BLaER1 treated with 17β-estradiol and CSF1 and Interleukin-3, amounts not matched to agents 10 nM and 100 nM (cell line): ENCODE data around the gene WNK2.

Experiments
- H3K27ac ChIP-seq, 11 experiments: shearing (Covaris generic); formaldehyde crosslinking; 2 replicates each; pipeline ENCODE4 v1.8.1; 2022
- H3K27me3 ChIP-seq, 11 experiments: shearing (Covaris generic); formaldehyde crosslinking; 2 replicates each; pipeline ENCODE4 v1.8.1; 2022
- H3K36me3 ChIP-seq, 11 experiments: shearing (Covaris generic); formaldehyde crosslinking; 2 replicates each; pipeline ENCODE4 v1.8.1; 2022
- H3K4me1 ChIP-seq, 10 experiments: shearing (Covaris generic); formaldehyde crosslinking; 2 replicates each; pipeline ENCODE4 v1.8.1; 2022
- H3K4me2 ChIP-seq, 11 experiments: shearing (Covaris generic); formaldehyde crosslinking; 2 replicates each; pipeline ENCODE4 v1.8.1; 2022
- H3K4me3 ChIP-seq, 10 experiments: shearing (Covaris generic); formaldehyde crosslinking; 2 replicates each; pipeline ENCODE4 v1.8.1; 2022
- H3K9ac ChIP-seq, 11 experiments: shearing (Covaris generic); formaldehyde crosslinking; 2 replicates each; pipeline ENCODE4 v1.8.1; 2022
- H3K9me3 ChIP-seq, 11 experiments: shearing (Covaris generic); formaldehyde crosslinking; replicated peaks in 1 of 11; 2 replicates each; pipeline ENCODE4 v1.8.1; 2022
- H4K20me1 ChIP-seq, 11 experiments: shearing (Covaris generic); formaldehyde crosslinking; 2 replicates each; pipeline ENCODE4 v1.8.1; 2022
- Cebpa-rat ChIP-seq, 11 experiments: shearing (Covaris generic); IDR thresholded peaks; 2 replicates each; pipeline ENCODE4 v1.8.1; 2022

Gene WNK2

DNA sequence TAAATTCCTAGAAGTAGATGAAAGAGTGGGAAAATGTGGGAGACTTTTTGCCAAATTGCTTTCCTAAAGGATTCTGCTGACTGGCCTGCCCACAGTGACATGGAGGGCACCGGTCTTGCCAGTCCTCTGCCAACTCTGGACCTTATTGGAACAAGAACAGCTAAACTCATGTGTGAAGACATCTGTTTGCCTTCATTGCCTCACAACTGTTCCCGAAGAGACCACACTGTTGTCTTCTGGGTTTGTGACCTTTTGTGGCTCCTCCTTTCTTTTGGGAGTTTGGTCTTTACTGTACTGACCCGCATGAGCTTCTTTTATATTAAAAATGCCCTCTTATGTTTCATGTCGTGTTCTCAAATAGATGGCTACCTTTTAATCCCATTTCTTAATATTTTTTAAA lies 16.1 kb upstream of the WNK2 start:
- H3K27ac ChIP-seq: no peak overlapping the region
- H3K9ac ChIP-seq: no peak overlapping the region
- no peak overlapping the region for H3K4me3 ChIP-seq
- no peaks in the 10 kb centered on the region for H4K20me1 ChIP-seq
- H3K36me3 ChIP-seq: no peaks in the 10 kb centered on the region
- no peaks in the 10 kb centered on the region; a peak in 1 of 22 replicates for H3K9me3 ChIP-seq
- no peak for TF ChIP-seq Cebpa-rat (IDR thresholded peaks at IDR 0.05)
- H3K27me3 ChIP-seq: no peaks in the 10 kb centered on the region
- no peak overlapping the region for H3K4me2 ChIP-seq
- no peaks in the 10 kb centered on the region for H3K4me1 ChIP-seq

DNA sequence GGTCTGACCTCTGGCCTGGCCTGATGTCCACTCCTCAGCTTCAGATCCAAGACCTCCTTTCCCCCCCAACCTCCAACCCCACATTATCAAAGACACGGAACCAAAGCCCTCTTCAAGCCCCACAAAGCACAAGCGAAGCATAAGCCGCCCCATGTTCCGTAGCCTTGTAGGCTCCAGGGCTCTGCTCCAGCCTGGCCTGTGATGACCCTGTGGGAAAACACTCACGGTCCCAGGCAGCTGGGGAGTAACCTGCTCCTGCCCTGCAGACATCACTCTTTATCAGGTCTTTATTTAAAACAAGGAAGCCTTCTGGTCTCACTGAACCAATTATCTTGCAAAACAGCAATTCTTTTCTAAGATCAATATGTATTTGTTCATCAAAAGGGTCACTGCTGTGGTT lies 15.4 kb upstream of the WNK2 start:
- no peak for TF ChIP-seq Cebpa-rat (IDR thresholded peaks at IDR 0.05)
- Histone ChIP-seq H3K4me3 (no peak overlapping the region), H4K20me1 (no peaks in the 10 kb centered on the region), H3K9ac (no peak overlapping the region), H3K4me1 (no peaks in the 10 kb centered on the region), H3K4me2 (no peak overlapping the region), H3K27me3 (no peaks in the 10 kb centered on the region), H3K36me3 (no peaks in the 10 kb centered on the region), H3K27ac (no peak overlapping the region), H3K9me3 (no peaks in the 10 kb centered on the region; a peak in 1 of 22 replicates)

- H3K9me3 ChIP-seq: no peaks in the 10 kb centered on the region; a peak in 1 of 22 replicates
- H3K9ac ChIP-seq: no peak overlapping the region
- no peaks in the 10 kb centered on the region for H3K36me3 ChIP-seq
- H3K4me3 ChIP-seq: no peak overlapping the region
- peaks cover 0 to under 1% (median 0%) of the 10 kb centered on the region in 10 experiments; a peak in 1 of 20 replicates for H3K4me1 ChIP-seq
- H3K27me3 ChIP-seq: no peaks in the 10 kb centered on the region
- TF ChIP-seq Cebpa-rat (IDR thresholded peaks at IDR 0.05): no peak
- H3K4me2 ChIP-seq: no peak overlapping the region
- H3K27ac ChIP-seq: no peak overlapping the region
- H4K20me1 ChIP-seq: no peaks in the 10 kb centered on the region
Measured at GRCh38 chr9:93169444-93169843, 14.5 kb upstream of the WNK2 start.

- Histone ChIP-seq H3K4me3 (no peak overlapping the region), H3K4me1 (peaks cover 0 to 11% (median 9%) of the 10 kb centered on the region in 10 experiments; a peak in 14 of 20 replicates), H3K27ac (no peak overlapping the region), H3K27me3 (no peaks in the 10 kb centered on the region), H4K20me1 (no peaks in the 10 kb centered on the region), H3K9me3 (no peaks in the 10 kb centered on the region; a peak in 1 of 22 replicates), H3K36me3 (no peaks in the 10 kb centered on the region), H3K9ac (no peak overlapping the region), H3K4me2 (no peak overlapping the region)
- TF ChIP-seq Cebpa-rat (IDR thresholded peaks at IDR 0.05): no peak
Measured at GRCh38 chr9:93170571-93170970, 13.4 kb upstream of the WNK2 start.

DNA sequence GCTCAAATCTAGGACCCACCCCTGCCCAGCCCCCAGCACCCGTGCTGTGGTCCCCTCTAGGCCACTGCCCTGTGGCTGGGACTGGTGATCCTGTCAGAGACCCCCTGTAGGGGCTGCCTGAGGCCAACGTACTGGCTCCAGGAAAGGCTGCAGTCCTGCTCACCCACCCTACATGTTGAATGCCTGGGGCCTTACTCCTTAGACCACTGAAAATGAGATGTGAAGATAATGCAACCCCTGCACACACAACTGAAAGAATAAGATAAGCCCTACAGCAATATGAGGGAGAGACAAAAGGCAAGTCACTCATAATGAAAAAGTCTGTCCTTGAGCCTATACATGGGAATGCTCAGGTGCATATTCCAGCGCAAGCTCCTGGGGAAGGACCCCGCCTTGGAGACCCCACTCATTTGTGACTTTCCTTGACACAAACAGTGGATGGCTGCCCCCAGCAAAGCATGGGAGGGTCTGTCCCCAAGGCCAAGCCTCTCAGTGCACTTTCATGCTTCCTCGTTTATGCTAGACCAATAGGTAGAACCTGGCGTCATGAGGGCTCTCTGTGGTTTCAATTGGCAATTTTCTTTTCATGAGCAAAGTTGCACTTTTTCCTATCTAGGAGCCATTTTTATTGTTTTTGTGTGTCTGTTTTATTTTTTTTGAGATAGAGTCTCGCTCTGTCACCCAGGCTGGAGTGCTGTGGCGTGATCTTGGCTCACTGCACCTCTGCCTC lies 12.5 kb upstream of the WNK2 start:
- Histone ChIP-seq H3K9ac (no peak overlapping the region), H3K36me3 (no peaks in the 10 kb centered on the region), H3K4me2 (no peak overlapping the region), H3K4me1 (peaks cover 0 to 13% (median 9%) of the 10 kb centered on the region in 10 experiments; a peak in 14 of 20 replicates), H4K20me1 (no peaks in the 10 kb centered on the region), H3K27ac (no peak overlapping the region), H3K9me3 (no peaks in the 10 kb centered on the region; a peak in 1 of 22 replicates), H3K4me3 (no peak overlapping the region), H3K27me3 (no peaks in the 10 kb centered on the region)
- no peak for TF ChIP-seq Cebpa-rat (IDR thresholded peaks at IDR 0.05)

DNA sequence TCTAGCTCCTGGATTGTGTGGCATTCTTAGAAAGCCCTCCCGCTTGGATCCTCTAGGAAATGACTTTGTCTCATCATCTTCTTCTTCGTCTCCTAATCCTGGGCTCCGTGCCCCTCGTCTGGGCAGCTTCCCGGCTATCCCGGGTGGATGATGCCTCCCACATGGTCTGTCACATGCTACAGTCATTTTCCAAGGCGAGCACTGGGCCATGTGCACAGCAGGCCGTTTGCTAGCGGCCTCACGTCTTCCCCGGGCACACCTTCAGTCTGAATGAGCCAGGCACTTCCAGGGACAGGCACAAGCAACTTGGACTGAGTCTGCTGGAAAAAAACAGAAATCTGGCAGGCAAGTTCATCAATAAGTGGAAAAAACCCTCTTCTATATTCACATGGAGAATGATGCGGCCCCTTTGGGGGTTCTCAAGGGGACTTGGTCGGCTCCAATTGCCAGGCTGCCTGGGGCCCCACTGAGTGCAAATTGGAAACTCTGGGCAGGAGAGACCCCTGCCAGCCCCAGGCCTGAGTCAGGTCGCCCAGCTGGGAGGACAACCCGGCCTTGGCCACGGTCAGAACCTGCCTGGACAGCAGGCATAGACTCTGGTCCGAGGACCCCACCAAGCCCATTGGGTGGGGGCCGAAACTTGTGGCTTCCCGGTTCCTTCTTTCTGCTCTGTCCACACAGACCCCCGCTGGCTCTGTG lies 11.1 kb upstream of the WNK2 start:
- no peaks in the 10 kb centered on the region for H3K27me3 ChIP-seq
- H3K9ac ChIP-seq: no peak overlapping the region
- TF ChIP-seq Cebpa-rat (IDR thresholded peaks at IDR 0.05): no peak

GRCh38 chr9:93173365-93174051 lies 10.4 kb upstream of the WNK2 start:
- H3K4me1 ChIP-seq: peaks cover 0 to 21% (median 9%) of the 10 kb centered on the region in 10 experiments; a peak in 14 of 20 replicates
- H3K27me3 ChIP-seq: no peaks in the 10 kb centered on the region
- TF ChIP-seq Cebpa-rat (IDR thresholded peaks at IDR 0.05): no peak
- no peak overlapping the region for H3K9ac ChIP-seq
- no peaks in the 10 kb centered on the region for H3K36me3 ChIP-seq
- no peak overlapping the region for H3K4me3 ChIP-seq
- H4K20me1 ChIP-seq: no peaks in the 10 kb centered on the region
- H3K9me3 ChIP-seq: no peaks in the 10 kb centered on the region; a peak in 1 of 22 replicates
- no peak overlapping the region for H3K27ac ChIP-seq
- no peak overlapping the region for H3K4me2 ChIP-seq

More for the DNA sequence above, 11.1 kb upstream of the WNK2 start:
- Histone ChIP-seq H3K4me3 (no peak overlapping the region), H3K9me3 (no peaks in the 10 kb centered on the region; a peak in 1 of 22 replicates), H3K36me3 (no peaks in the 10 kb centered on the region), H4K20me1 (no peaks in the 10 kb centered on the region), H3K27ac (no peak overlapping the region), H3K4me2 (no peak overlapping the region), H3K4me1 (peaks cover 0 to 16% (median 9%) of the 10 kb centered on the region in 10 experiments; a peak in 14 of 20 replicates)

DNA sequence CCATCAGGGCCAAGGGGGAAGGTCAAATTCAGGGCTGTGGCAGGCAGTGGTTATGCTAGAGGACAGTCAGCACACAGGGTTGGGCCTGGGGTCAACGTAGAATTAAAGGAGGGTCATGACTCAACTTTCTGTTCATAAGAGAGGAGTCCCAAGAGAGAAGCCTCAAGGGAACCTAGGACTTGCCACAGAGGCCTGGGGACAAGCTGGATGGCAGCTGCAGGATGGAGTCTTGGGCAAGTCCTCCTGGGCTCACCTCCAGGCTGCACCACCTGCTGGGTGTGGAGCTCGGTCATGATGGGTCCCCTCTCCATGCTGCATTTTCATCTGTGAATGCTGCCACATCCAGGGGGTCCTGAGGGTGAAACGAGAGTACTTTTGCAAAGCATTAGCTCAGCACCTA lies 9.0 kb upstream of the WNK2 start:
- no peaks in the 10 kb centered on the region for H3K36me3 ChIP-seq
- H3K9ac ChIP-seq: no peak overlapping the region
- H3K27ac ChIP-seq: no peak overlapping the region; a peak in 1 of 22 replicates
- no peak overlapping the region for H3K4me3 ChIP-seq
- peak in 2 of 11 experiments; percentile 19 to 28; a peak in 1 of 22 replicates for TF ChIP-seq Cebpa-rat (IDR thresholded peaks at IDR 0.05)
- H4K20me1 ChIP-seq: no peaks in the 10 kb centered on the region
- H3K27me3 ChIP-seq: no peaks in the 10 kb centered on the region
- H3K4me1 ChIP-seq: peaks cover 0 to 21% (median 9%) of the 10 kb centered on the region in 10 experiments; a peak in 14 of 20 replicates
- no peaks in the 10 kb centered on the region for H3K9me3 ChIP-seq
- peak overlapping the region in 9 of 11 experiments; percentile 12 to 59 (median 50); a peak in 15 of 22 replicates for H3K4me2 ChIP-seq

- no peak for TF ChIP-seq Cebpa-rat (IDR thresholded peaks at IDR 0.05)
- H3K4me3 ChIP-seq: no peak overlapping the region
- peak overlapping the region in 5 of 11 experiments; percentile 1 to 25 (median 4); a peak in 1 of 22 replicates for H3K4me2 ChIP-seq
- no peaks in the 10 kb centered on the region for H4K20me1 ChIP-seq
- H3K4me1 ChIP-seq: peaks cover 0 to 21% (median 9%) of the 10 kb centered on the region in 10 experiments; a peak in 14 of 20 replicates
- H3K36me3 ChIP-seq: no peaks in the 10 kb centered on the region
- H3K9me3 ChIP-seq: no peaks in the 10 kb centered on the region
- H3K27me3 ChIP-seq: peaks cover 0 to 12% (median 0%) of the 10 kb centered on the region in 11 experiments; a peak in 7 of 22 replicates
- H3K9ac ChIP-seq: no peak overlapping the region
- H3K27ac ChIP-seq: no peak overlapping the region
Measured at GRCh38 chr9:93177676-93178075, 6.3 kb upstream of the WNK2 start.
